SJCRH30 (cell line): ENCODE results near the gene ASTN2. TPM values are rescaled to one million over a fixed set of nuclear protein-coding genes. Genes with fewer than 3 reads are reported as not detected.
"Not testable (repeated sequence)": the region's sequence is repeated elsewhere in the genome, so short reads cannot be mapped to it uniquely, and the experiment has no call there.

Source experiments
- DNase-seq, 2 experiments: peaks; one replicate each; pipeline ENCODE4 v3.0.0-alpha.2; 2015 to 2020
- H3K27ac ChIP-seq: fragments of 250-450 bp; sonication (Bioruptor Pico); 2 replicates; pipeline ENCODE4 v1.5.1; 2020; ENCODE audit warnings: mild to moderate bottlenecking, moderate library complexity
- H3K27me3 ChIP-seq: fragments of 250-450 bp; sonication (Bioruptor Pico); 2 replicates; pipeline ENCODE4 v1.5.1; 2020; ENCODE audit warnings: mild to moderate bottlenecking, moderate library complexity
- H3K36me3 ChIP-seq: fragments of 250-450 bp; sonication (Bioruptor Pico); 2 replicates; pipeline ENCODE4 v1.5.1; 2020; ENCODE audit warnings: mild to moderate bottlenecking, moderate library complexity
- H3K4me1 ChIP-seq: fragments of 250-450 bp; sonication (Bioruptor Pico); 2 replicates; pipeline ENCODE4 v1.5.1; 2020; ENCODE audit warnings: mild to moderate bottlenecking, moderate library complexity
- H3K4me3 ChIP-seq: fragments of 250-450 bp; sonication (Bioruptor Pico); 2 replicates; pipeline ENCODE4 v1.5.1; 2020; ENCODE audit warnings: mild to moderate bottlenecking, moderate library complexity
- H3K9me3 ChIP-seq: fragments of 250-450 bp; sonication (Bioruptor Pico); replicated peaks from 2 replicates; pipeline ENCODE4 v1.5.1; 2020; ENCODE audit warnings: mild to moderate bottlenecking, moderate library complexity
- total RNA-seq: library from RNA; depleted of rRNA; stranded (reverse); fragments of >200 nt; shearing (Covaris generic); gene quantifications from 2 replicates; pipeline ENCODE4 v1.2.3, GENCODE V29; 2014

ASTN2 gene
- total RNA-seq, 1 experiment from 2014 or later: 19.8 TPM

- H3K9me3 ChIP-seq: no peaks in the 10 kb centered on the region
- no peaks in the 10 kb centered on the region for H3K36me3 ChIP-seq
- H3K27ac ChIP-seq: no peak overlapping the region
- no peak overlapping the region for H3K4me3 ChIP-seq
- H3K4me1 ChIP-seq: no peaks in the 10 kb centered on the region
- no peak for DNase-seq
- H3K27me3 ChIP-seq: no peaks in the 10 kb centered on the region
These were observed 474.1 kb downstream of the ASTN2 start for GRCh38 chr9:116940614-116941215.

GRCh38 chr9:116939614-116940013 is 475.2 kb downstream of the ASTN2 start:
- no peak for DNase-seq
- Histone ChIP-seq H3K27ac (no peak overlapping the region), H3K36me3 (no peaks in the 10 kb centered on the region), H3K27me3 (no peaks in the 10 kb centered on the region), H3K4me3 (no peak overlapping the region), H3K9me3 (no peaks in the 10 kb centered on the region), H3K4me1 (no peaks in the 10 kb centered on the region)

DNA sequence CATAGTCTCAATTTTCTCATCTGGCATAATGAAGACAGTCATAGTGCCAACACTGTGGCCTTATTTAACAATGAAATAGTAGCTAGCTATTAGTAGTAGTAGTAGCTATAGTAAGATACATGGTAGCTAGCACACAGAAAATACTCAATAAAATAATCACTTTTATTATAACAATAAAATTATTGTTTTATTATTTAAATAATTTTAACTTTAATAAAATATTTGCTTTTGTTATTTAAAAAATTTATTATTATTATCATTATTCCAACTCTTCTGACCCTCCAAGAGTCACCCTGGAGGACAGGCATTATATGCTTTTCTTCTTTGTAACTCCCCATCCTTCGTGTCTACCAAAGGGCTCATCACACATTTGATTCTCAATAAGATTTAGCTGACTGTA is 475.7 kb downstream of the ASTN2 start:
- H3K27ac ChIP-seq: no peak overlapping the region
- no peak for DNase-seq
- no peaks in the 10 kb centered on the region for H3K4me1 ChIP-seq
- no peaks in the 10 kb centered on the region for H3K27me3 ChIP-seq
- H3K9me3 ChIP-seq: no peaks in the 10 kb centered on the region
- no peaks in the 10 kb centered on the region for H3K36me3 ChIP-seq
- H3K4me3 ChIP-seq: no peak overlapping the region

- H3K4me1 ChIP-seq: no peaks in the 10 kb centered on the region
- no peaks in the 10 kb centered on the region for H3K9me3 ChIP-seq
- H3K27me3 ChIP-seq: no peaks in the 10 kb centered on the region
- H3K27ac ChIP-seq: no peak overlapping the region
- DNase-seq: no peak
- no peaks in the 10 kb centered on the region for H3K36me3 ChIP-seq
- no peak overlapping the region for H3K4me3 ChIP-seq
These were observed 477.5 kb downstream of the ASTN2 start for GRCh38 chr9:116937361-116937760.

DNA sequence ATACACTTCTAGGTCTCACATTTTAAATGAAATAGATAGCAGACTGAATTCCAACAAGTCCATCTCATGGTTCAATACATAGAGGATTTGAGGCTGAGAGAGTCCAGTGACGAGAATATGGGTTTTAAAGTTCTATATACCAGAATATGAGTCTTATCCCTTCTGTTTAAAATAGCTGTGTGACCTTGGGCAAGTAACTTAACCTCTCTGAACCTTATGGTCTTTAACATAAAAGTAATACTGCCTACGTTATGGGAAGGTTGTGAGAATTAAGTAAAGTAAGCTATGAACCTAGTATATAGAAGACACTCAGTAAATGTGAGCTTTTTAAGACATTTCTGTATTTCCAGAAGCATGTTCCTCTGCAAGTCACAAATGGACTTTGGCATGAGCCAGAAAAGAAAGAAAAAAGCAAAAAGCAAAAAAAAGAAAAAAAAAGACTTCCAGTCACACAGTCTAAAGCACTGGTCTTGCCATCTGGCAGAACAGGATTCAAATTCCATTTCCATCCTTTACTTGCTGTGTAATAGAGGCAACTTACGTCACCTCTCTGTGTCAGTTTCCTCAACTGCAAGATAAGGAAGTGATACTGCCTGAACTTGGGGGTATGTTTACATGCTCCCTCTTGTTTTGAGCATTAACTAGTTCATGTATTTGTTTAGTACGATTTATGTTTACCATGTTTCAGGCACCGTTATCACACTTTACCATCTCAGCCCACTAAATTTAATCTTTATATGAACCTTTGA is 479.5 kb downstream of the ASTN2 start:
- Histone ChIP-seq H3K27ac (no peak overlapping the region), H3K4me1 (no peaks in the 10 kb centered on the region), H3K4me3 (no peak overlapping the region), H3K36me3 (no peaks in the 10 kb centered on the region), H3K27me3 (no peaks in the 10 kb centered on the region), H3K9me3 (no peaks in the 10 kb centered on the region)
- no peak for DNase-seq

GRCh38 chr9:116934131-116934530 is 480.7 kb downstream of the ASTN2 start:
- no peak for DNase-seq
- H3K27me3 ChIP-seq: no peaks in the 10 kb centered on the region
- H3K36me3 ChIP-seq: no peaks in the 10 kb centered on the region
- H3K9me3 ChIP-seq: no peaks in the 10 kb centered on the region
- peaks cover 2% of the 10 kb centered on the region; the same call in 1 of the 2 replicates for H3K4me1 ChIP-seq
- no peak overlapping the region for H3K4me3 ChIP-seq
- no peak overlapping the region for H3K27ac ChIP-seq

DNA sequence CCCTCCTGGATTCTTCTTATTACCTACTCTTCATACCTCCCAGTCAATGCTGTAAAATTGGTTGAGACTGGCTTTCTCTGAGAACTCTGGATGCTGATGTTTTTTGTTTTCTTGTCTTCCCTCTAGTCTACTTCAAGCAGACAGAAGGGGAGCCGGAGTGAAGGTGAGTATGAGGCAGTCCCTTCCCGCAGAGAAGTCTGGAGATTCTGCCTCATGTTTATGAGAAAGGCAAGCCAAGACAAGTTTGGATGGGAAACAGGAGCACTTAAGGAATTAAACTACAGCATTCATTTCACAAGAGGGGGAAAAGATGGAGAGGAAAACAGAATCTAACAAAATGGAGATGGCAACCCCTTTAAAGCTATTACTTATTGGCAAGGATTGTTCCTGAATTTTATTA is 481.6 kb downstream of the ASTN2 start:
- H3K9me3 ChIP-seq: no peaks in the 10 kb centered on the region
- H3K4me1 ChIP-seq: peaks cover 11% of the 10 kb centered on the region
- H3K27me3 ChIP-seq: no peaks in the 10 kb centered on the region
- no peak for DNase-seq
- no peak overlapping the region for H3K4me3 ChIP-seq
- no peaks in the 10 kb centered on the region for H3K36me3 ChIP-seq
- no peak overlapping the region for H3K27ac ChIP-seq

GRCh38 chr9:116929621-116930020 is 485.2 kb downstream of the ASTN2 start:
- no peaks in the 10 kb centered on the region for H3K36me3 ChIP-seq
- no peak overlapping the region for H3K27ac ChIP-seq
- peaks cover 15% of the 10 kb centered on the region for H3K4me1 ChIP-seq
- no peaks in the 10 kb centered on the region for H3K9me3 ChIP-seq
- H3K4me3 ChIP-seq: no peak overlapping the region
- DNase-seq: no peak
- no peaks in the 10 kb centered on the region for H3K27me3 ChIP-seq

DNA sequence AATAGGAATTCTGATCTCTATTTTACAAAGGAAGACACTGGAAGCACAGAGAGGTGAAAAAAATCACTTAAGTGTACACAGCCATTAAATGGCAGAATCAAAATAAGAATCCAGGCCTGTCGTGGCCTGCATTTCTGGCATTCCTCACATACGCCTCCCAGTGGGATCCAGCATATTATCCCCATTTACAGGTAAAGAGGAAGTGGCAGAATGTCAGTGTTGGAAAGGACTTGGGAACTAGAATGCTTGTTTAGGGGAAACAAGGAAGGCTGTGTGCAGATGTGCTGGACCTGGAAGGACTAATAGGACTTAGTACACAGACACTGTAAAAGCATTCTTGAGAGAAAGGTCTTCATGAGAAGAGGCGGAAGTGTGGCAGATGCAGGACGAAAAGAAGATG is 486.0 kb downstream of the ASTN2 start:
- DNase-seq: peak in 1 of 2 experiments; percentile 16
- Histone ChIP-seq H3K27ac (no peak overlapping the region), H3K27me3 (no peaks in the 10 kb centered on the region), H3K36me3 (no peaks in the 10 kb centered on the region), H3K4me3 (no peak overlapping the region), H3K9me3 (no peaks in the 10 kb centered on the region), H3K4me1 (peaks cover 15% of the 10 kb centered on the region)

DNA sequence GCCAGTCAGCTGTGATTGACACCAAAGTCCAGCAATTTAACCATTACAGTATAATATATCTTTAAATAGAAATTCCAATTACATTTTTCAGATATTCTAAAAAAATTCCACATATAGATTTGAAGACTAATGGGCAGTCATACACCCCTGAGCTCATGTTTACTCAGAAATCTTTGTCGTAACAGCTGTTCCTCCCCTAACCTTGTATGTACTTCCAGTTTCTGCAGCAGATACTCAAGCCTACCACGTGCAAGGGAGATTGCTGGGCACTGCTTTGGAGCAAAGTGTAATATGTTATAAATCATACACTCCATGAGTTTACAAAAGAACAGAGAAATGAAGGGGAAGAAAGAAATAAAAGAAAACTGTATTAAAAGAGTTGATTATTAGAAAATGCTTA is 486.6 kb downstream of the ASTN2 start:
- Histone ChIP-seq H3K9me3 (no peaks in the 10 kb centered on the region), H3K4me3 (no peak overlapping the region), H3K27ac (no peak overlapping the region), H3K4me1 (peaks cover 15% of the 10 kb centered on the region), H3K27me3 (no peaks in the 10 kb centered on the region), H3K36me3 (no peaks in the 10 kb centered on the region)
- DNase-seq: peak in 1 of 2 experiments; percentile 28

DNA sequence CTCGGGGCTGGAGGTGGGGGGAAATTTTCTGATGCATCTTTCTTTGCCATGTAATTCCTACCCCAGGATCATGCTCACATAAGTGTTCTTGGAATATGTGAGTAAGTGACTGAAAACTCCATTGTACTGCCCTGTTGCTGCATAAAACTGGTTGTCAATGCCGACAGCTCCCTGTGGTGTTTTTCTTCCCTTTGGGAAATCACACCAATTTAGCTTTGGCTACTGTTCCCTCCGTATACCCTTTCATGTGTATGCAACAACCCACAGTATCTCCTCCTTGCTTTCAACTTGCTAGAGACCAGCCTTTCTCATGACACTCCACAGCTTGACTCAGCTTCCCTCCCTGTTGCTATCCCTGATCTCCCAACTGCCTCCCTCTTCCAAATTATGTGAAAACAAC is 487.1 kb downstream of the ASTN2 start:
- Histone ChIP-seq H3K27ac (no peak overlapping the region), H3K36me3 (no peaks in the 10 kb centered on the region), H3K9me3 (no peaks in the 10 kb centered on the region), H3K4me3 (no peak overlapping the region), H3K27me3 (no peaks in the 10 kb centered on the region), H3K4me1 (peaks cover 15% of the 10 kb centered on the region)
- DNase-seq: no peak

- Histone ChIP-seq H3K36me3 (no peaks in the 10 kb centered on the region), H3K27me3 (no peaks in the 10 kb centered on the region), H3K27ac (no peak overlapping the region), H3K9me3 (no peaks in the 10 kb centered on the region), H3K4me1 (peaks cover 15% of the 10 kb centered on the region), H3K4me3 (no peak overlapping the region)
- no peak for DNase-seq
These were observed 489.7 kb downstream of the ASTN2 start for GRCh38 chr9:116925121-116925520.

DNA sequence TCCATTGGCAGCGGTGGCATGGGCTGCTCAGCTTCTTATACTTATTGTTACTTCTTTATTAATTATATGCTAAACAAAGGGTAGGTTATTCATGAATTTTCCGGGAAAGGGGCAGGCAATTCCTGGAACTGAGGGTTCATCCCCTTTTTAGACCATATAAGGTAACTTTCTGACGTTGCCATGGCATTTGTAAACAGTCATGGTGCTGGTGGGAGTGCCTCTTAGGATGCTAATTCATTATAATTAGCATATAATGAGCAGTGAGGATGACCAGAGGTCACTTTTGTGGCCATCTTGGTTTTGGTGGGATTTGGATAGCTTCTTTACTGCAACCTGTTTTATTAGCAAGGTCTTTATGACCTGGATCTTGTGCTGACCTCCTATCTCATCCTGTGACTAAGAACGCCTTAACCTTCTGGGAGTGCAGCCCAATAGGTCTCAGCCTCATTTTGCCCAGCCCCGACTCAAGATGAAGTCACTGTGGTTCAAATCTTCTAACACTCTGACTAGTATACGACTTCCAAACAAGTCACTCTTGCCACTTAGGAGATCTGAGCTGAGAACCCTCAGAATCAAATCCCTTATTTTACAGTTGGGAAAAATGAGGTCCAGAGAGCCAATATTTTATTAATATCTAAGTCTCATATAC is 490.3 kb downstream of the ASTN2 start:
- Histone ChIP-seq H3K9me3 (no peaks in the 10 kb centered on the region), H3K27me3 (no peaks in the 10 kb centered on the region), H3K27ac (no peak overlapping the region), H3K4me1 (peaks cover 15% of the 10 kb centered on the region), H3K4me3 (no peak overlapping the region), H3K36me3 (no peaks in the 10 kb centered on the region)
- DNase-seq: no peak

DNA sequence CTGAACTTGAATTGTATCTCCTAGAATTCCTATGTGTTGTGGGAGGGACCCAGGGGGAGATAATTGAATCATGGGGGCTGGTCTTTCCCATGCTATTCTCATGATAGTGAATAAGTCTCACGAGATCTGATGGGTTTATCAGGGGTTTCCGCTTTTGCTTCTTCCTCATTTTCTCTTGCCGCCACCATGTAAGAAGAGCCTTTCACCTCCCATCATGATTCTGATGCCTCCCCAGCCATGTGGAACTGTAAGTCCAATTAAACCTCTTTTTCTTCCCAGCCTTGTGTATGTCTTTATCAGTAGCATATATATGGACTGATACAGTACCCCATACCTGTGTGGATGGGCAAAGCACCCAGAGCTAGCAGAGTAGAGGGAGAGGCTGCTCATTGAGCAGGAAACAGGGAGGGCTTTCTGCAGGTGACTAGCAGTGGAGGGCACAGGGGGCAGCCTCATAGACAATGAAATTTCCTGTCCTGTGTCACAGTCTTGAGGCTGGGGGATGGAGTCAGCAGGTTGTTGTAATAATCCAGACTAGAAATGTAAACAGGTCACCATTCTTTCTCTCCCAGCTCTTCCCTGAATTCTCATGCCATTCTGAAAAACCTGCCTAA is 496.9 kb downstream of the ASTN2 start:
- not testable (repeated sequence) for H3K9me3 ChIP-seq, H3K27me3 ChIP-seq, DNase-seq, H3K36me3 ChIP-seq, H3K27ac ChIP-seq, H3K4me1 ChIP-seq, H3K4me3 ChIP-seq

- no peak for DNase-seq
- no peak overlapping the region for H3K27ac ChIP-seq
These were observed 501.3 kb downstream of the ASTN2 start for GRCh38 chr9:116913536-116913935.

More at GRCh38 chr9:116913536-116913935, 501.3 kb downstream of the ASTN2 start:
- H3K27me3 ChIP-seq: no peaks in the 10 kb centered on the region
- H3K4me3 ChIP-seq: no peak overlapping the region
- no peaks in the 10 kb centered on the region for H3K4me1 ChIP-seq
- no peaks in the 10 kb centered on the region for H3K36me3 ChIP-seq
- no peaks in the 10 kb centered on the region for H3K9me3 ChIP-seq
